ENCODE results near the gene TRAPPC2L.
"Not testable (repeated sequence)": the region's sequence is repeated elsewhere in the genome, so short reads cannot be mapped to it uniquely, and the experiment has no call there.

The TRAPPC2L gene

GRCh38 chr16:88893127-88893968 is 36.4 kb downstream of the TRAPPC2L start:
- DNase-seq (ENCODE audit: low spot score): no peak

DNA sequence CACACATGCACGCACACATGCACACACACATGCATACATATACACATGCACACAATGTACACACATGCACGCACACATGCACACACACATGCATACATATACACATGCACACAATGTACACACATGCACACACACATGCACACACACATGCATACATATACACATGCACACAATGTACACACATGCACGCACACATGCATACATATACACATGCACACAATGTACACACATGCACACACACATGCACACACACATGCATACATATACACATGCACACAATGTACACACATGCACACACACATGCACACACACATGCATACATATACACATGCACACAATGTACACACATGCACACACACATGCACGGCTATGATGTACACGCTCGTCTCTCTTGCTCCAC is 37.3 kb downstream of the TRAPPC2L start:
- DNase-seq (ENCODE audit: low spot score): not testable (repeated sequence)

DNA sequence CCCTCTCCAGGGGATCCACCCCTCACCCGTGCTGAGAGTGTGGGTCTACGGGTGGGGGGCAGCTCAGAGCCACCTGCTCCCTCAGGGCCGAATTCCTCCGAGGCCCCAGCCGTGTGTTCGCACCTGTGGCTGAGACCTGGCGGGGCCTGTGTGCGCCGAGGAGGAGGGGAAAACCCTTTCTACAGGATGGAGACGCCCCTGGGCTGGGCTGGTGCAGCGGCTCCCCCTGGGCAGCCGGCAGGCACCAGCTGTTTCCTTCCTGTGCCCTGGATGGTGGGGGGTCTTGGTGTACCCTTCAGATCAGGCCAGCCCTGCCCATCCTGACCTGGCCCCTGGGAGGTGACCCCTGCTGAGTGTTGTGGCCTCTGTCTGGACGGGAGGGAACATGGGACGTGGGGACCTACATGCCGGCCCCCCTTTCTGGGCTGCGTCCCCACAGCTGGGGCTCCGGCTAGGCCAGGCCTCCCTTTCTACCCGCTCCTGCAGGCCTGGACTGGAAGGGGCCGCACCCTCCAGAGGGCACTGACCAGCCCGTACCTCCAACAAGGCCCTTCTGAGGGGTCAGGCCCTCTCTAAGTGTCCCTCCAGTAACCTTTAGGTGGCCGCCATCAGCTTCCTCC is 37.9 kb downstream of the TRAPPC2L start:
- DNase-seq (ENCODE audit: low spot score): no peak

DNA sequence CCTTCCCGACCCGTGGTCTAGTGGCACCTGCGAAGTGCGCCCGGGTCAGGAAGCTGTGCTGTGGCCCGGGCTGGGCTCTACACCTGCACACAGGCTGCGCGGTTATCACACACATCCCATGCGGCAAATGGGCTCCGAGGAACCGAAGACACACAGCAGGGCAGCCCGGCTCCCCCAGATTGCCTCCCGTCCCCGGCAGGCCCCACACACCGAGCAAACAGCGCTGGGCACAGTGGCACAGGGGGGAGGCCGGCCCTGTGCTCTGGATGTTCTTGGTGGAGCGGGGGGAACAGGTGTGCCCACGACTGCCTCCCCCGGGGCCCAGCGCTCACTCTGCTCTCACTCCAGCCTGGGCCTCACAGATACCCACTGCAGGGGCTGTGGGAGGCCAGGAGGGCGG is 38.4 kb downstream of the TRAPPC2L start:
- no peak for DNase-seq (ENCODE audit: low spot score)

DNA sequence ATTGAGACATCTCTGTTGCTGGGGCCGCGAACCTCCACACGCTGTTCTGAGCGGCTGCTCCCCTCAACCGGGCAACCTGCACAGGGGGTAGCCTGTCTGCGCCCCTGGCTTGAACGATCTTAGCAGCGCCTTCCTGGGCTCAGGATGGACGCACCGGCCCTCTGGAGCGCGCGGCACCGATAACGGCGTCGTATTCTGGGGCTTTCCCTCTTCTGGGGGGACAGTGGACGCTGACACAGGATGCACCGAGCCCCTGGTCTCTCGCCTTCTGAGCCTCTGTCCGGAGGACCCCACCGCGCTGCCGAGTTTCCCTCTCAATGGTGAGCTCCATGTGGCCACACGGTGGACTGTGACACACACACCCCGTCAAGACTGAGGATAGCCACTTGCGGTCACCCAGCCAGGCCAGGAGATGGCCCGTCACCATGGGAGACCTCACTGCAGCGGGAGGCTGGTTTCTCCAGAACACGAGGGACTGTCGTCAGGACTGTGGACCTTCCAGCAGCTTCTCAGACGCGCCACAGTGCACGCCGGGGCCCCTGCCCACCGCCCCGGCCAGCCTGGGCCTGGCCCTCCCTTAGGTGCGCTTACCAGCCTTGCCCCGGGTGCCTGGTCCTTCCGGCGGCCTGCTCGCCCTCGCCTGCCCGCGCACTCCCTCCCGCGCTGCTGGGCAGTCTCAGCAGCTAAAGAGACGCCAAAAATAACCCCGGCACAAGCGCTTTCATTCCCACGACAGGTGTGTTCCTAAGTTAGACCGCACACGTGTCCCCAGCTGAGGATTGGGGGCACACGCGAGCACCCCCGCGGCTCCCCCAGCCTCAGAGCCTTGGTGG is 39.5 kb downstream of the TRAPPC2L start:
- DNase-seq (ENCODE audit: low spot score): no peak

DNA sequence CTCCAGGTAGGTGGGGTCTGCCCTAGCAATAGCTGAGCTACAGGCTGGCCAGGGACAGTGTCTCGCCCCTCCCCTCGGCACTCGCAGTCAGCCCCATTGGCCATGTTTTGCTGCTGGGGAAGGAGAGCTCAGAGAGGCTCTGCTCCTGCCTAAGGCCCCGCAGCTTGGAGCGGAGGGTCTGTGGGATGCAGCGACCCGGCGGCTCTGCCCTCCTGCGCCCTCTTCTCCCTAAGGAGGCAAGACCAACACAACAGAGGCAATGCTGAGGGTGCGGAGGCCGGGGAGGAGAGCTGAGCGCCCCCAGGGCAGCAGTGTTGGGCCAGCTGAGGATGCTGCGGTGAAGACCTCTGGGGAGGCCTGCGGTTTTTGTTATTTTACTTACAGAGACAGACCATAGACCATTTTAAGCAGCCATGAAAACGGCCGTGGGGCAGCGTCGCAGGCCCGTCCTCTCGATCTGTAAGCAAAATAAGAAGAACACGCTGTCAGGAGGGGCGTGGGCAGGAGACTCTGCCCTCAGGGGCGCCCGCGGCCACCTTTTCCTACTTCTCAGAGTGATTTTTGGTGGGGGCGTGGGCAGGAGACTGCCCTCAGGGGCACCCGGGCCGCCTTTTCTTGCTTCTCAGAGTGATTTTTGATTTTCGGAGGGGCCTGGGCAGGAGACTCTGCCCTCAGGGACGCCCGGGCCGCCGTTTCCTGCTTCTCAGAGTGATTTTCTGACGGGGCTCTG is 40.9 kb downstream of the TRAPPC2L start:
- DNase-seq (ENCODE audit: low spot score): no peak

DNA sequence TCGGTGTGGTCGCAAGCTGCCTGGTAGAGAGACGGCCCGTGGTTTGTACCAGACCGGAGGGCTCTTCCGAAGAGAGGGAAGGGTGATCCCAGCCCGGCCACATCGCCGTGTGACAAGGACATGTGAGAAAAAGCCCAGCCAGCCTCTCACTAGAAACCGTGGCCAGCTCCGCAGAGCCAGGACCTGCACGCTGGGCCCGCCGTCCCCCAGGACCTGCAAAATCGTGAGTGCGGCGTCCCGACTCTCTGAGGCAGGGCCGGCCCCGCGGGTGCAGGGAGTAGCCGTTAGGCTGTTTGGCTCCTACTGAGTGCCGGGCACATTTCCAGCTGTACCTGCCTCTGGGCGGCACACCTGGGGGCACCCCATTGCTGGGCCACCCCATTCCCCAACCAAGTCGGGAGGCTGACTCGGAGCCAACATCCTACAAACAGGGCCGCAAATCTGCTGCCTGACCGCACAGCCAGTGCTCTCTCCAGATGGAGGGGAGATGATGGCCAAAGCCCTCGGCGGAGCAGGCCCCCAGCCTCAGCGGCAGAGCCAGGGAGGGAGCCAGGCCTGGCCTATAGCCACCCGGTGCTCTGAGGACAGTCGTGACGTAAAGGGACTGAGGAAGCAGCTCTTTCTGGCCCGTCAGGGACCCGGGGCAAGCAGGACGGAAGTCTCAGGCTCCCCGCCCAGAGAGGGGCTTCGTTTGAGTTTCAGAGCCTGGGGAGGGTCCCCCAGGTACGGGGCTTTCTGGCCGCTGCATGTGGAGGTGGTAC is 43.2 kb downstream of the TRAPPC2L start:
- DNase-seq (ENCODE audit: low spot score): no peak

- DNase-seq (ENCODE audit: low spot score): no peak
These were observed 43.7 kb downstream of the TRAPPC2L start for GRCh38 chr16:88900662-88901052.

GRCh38 chr16:88901718-88902337 is 44.9 kb downstream of the TRAPPC2L start:
- DNase-seq (ENCODE audit: low spot score): no peak

- DNase-seq (ENCODE audit: low spot score): no peak
These were observed 45.8 kb downstream of the TRAPPC2L start for GRCh38 chr16:88902744-88903143.

DNA sequence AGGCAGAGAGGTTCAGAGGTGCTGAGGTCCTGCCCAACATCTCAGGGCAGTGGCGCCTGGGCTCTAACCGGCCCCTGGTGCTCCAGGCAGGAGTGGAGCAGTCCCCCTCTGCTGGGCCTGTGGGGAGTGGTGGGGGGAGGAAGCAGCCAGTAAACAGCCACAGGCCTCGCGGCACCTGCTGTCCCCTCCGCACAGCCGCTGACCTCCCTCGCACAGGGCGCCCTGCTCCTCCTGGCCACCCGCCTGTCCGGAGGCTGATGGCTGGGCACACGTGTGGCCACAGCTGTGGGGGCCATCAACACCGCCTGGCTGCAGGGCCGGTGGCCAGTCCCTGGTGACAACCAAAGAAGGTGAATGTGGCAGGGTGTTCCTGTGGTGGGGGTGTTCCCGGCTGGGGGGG is 46.3 kb downstream of the TRAPPC2L start:
- no peak for DNase-seq (ENCODE audit: low spot score)

DNA sequence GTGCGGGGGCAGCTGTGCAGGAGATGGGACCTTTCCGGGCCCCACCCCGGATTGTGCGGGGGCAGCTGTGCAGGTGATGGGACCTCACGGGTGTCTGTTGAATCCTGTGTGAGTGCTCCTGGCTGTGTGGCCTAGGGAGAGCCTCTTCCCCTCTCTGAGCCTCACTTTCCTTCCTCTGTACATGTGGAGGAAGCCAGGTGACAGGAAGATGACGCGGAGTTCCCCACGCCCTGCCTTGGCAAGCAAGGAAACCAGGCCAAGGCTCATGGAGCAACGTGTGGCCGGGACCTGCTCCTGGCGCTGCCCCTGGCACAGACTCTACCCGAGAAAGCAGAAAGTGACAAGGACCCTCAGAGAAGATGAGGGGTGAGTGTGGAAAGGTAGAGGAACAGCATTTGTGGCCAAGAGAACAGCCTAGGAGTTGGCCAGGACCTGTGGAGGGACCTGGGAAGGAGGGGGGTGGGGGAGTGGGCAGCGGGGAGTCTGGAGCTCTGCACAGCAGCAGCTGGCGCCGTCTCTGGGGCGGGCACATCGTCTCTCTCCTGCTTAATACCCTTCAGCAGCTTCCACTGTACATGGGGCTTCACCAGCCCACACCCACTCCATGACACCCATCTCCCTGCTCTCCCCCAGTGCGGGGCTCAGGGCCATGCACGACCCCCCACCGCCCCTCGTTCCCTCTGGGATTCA is 47.9 kb downstream of the TRAPPC2L start:
- no peak for DNase-seq (ENCODE audit: low spot score)

DNA sequence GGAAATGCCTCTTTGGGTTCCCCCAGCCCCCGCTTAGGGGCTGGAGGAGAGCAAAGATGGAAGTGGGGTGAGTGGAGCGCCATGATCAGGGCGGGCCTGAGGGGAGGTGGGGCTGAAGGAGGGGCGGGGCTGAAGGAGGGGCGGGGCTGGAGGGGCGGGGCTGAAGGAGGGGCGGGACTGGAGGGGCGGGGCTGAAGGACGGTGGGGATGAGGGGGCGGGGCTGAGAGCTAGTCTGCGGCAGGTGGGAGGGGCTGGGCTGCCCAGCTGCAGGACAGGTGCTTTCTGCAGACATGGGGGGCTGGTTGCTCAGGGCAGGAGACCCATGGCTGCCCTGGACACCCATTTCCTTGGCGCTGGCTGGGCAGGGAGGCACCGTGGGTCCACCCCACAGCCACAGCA is 48.6 kb downstream of the TRAPPC2L start:
- DNase-seq (ENCODE audit: low spot score): no peak

- no peak for DNase-seq (ENCODE audit: low spot score)
These were observed 49.1 kb downstream of the TRAPPC2L start for GRCh38 chr16:88906020-88906419.

DNA sequence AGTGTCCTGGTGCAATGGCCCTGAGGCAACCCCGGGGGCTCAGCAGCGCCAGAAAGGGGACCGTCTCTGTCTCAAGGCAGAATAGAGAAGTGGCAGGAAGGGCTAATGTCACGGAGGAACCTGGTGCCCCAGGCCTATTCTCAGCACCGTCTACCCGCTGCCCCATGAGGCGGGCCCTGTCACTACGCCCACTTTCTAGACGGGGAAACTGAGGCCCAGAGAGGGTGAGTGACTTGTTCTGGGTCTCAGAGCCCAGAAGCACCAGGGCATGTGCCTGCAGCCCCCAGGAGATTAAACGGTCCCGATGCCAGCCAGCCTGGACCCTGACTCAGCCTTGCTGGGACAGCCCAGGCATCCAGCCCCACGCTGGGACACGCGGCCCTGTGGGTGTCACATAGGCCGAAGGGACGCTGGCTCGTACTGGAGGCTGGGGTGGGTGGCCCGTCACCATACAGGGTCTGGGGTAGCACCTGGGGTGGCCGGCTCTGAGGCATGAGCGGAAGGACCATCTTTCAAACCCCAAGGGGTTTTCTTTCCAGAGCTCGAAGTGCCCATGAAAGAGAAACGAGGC is 49.7 kb downstream of the TRAPPC2L start:
- DNase-seq (ENCODE audit: low spot score): no peak

DNA sequence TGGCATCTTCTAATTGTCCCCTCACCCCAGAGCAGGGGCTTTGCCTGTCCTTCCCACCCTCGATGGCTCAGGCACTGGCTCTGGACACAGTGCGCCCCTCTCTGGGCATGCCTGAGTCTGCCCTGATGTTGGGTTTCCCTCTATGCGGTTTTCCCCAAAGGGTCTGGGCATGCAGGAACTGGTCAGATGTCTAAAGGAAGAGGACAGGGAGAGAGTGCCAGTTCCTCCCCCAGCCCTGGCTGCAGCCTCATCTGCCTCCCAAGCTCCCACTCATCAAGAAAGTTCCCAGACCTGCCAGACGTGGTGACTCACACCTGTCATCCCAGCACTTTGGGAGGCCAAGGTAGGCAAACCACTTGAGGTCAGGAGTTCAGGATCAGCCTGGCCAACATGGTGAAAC is 50.8 kb downstream of the TRAPPC2L start:
- no peak for DNase-seq (ENCODE audit: low spot score)

- no peak for DNase-seq (ENCODE audit: low spot score)
These were observed 51.4 kb downstream of the TRAPPC2L start for GRCh38 chr16:88908307-88908706.

DNA sequence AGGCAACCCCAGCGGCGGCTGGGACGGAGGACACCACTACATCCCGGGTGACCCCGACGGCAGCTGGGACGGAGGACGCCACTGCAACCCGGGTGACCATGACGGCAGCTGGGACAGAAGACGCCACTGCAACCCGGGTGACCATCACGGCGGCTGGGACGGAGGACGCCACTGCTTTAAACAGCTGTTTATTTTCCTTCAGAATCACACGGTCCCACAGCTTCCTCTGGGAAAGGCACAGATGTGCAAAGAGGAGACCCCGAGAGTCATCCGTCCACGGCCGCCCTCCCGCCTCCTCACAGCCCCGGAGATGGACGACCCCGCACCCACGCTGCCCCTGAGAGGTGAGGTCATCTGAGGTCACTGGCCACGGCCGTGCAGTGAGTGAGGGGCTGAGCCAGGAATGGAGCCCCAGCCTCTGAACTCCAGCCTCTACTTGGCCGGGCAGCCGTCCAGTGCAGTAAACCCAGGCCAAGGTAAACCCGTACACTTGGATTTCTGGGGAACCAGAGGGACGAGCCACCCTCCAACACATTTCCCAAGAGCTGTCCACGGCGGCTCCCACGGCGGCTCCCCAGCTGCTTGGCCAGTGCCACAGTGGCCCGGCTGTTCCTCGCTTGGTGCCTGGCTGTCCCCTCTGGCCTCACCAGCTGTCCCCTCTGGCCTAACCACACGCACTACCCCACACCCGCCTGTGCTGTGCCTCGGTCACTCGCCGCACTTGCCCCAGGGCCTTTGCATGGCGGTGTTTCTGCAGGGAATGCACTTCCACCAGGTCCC is 52.7 kb downstream of the TRAPPC2L start:
- no peak for DNase-seq (ENCODE audit: low spot score)

Data from LoVo (cell line).